Measurements from ENCODE around the gene BSN.

GRCh38 chr3:49712631-49713317 is 158.5 kb downstream of the BSN start:
- TF ChIP-seq CTCF (IDR thresholded peaks at IDR 0.05; ENCODE audit: insufficient read depth, low read length, poor library complexity, severe bottlenecking) (no peak), EZH2phosphoT487 (conservative IDR thresholded peaks at IDR 0.05; ENCODE audit: low read length) (no peak)

All from SU-DHL-6 (cell line).